HL-60 (cell line): Measurements from ENCODE around the gene C17orf50.

Experiments used
- DNase-seq, 2 experiments: peaks; one replicate each; pipeline ENCODE4 v3.0.0-alpha.2; 2010 to 2020; ENCODE audit warnings: low read depth in 1 of 2, low spot score in 1 of 2
- H3K27ac ChIP-seq: fragments of 250-450 bp; sonication (Bioruptor Pico); replicated peaks from 2 replicates; pipeline ENCODE4 v1.5.1; 2020; ENCODE audit warnings: mild to moderate bottlenecking, moderate library complexity
- H3K27me3 ChIP-seq: fragments of 250-450 bp; sonication (Bioruptor Pico); 2 replicates; pipeline ENCODE4 v1.5.1; 2021; ENCODE audit warnings: mild to moderate bottlenecking, moderate library complexity; ENCODE audit not compliant: insufficient read depth, poor library complexity, severe bottlenecking
- H3K4me3 ChIP-seq: replicated peaks from 2 replicates; pipeline ENCODE4 v1.5.1; 2011; ENCODE audit warnings: mild to moderate bottlenecking, control low read depth, low read length; ENCODE audit not compliant: insufficient read depth
- GABPA ChIP-seq: IDR thresholded peaks from 2 replicates; pipeline ENCODE4 v1.6.1; 2012; ENCODE audit warnings: low read depth
- POLR2AphosphoS5 ChIP-seq: IDR thresholded peaks from 2 replicates; pipeline ENCODE4 v1.6.1; 2012; ENCODE audit warnings: low read depth
- SPI1 ChIP-seq: IDR thresholded peaks from 2 replicates; pipeline ENCODE4 v1.6.1; 2012; ENCODE audit warnings: low read depth, mild to moderate bottlenecking, borderline replicate concordance
- TF ChIP-seq, protein P1 (sequence below): IDR thresholded peaks from one replicate; pipeline ENCODE4 v1.5.1; 2011; ENCODE audit warnings: low read length, control low read depth, inconsistent platforms; ENCODE audit not compliant: insufficient read depth
- TF ChIP-seq, protein P2 (sequence below): IDR thresholded peaks from 2 replicates; pipeline ENCODE4 v1.6.1; 2012; ENCODE audit warnings: low read depth; ENCODE audit not compliant: insufficient replicate concordance

C17orf50 gene

GRCh38 chr17:35768797-35769196, 8.1 kb downstream of the C17orf50 start:
- peaks cover 6% of the 10 kb centered on the region for H3K27me3 ChIP-seq
- TF ChIP-seq POLR2AphosphoS5: no peak
- TF ChIP-seq, protein P1, sequence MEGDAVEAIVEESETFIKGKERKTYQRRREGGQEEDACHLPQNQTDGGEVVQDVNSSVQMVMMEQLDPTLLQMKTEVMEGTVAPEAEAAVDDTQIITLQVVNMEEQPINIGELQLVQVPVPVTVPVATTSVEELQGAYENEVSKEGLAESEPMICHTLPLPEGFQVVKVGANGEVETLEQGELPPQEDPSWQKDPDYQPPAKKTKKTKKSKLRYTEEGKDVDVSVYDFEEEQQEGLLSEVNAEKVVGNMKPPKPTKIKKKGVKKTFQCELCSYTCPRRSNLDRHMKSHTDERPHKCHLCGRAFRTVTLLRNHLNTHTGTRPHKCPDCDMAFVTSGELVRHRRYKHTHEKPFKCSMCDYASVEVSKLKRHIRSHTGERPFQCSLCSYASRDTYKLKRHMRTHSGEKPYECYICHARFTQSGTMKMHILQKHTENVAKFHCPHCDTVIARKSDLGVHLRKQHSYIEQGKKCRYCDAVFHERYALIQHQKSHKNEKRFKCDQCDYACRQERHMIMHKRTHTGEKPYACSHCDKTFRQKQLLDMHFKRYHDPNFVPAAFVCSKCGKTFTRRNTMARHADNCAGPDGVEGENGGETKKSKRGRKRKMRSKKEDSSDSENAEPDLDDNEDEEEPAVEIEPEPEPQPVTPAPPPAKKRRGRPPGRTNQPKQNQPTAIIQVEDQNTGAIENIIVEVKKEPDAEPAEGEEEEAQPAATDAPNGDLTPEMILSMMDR: no peak
- no peak overlapping the region for H3K4me3 ChIP-seq
- DNase-seq: no peak
- no peak overlapping the region for H3K27ac ChIP-seq

- Histone ChIP-seq H3K4me3 (no peak overlapping the region), H3K27ac (no peak overlapping the region), H3K27me3 (peaks cover 6% of the 10 kb centered on the region)
- no peak for DNase-seq
- TF ChIP-seq, protein P1: no peak
- TF ChIP-seq POLR2AphosphoS5: no peak
- TF ChIP-seq, protein P2, sequence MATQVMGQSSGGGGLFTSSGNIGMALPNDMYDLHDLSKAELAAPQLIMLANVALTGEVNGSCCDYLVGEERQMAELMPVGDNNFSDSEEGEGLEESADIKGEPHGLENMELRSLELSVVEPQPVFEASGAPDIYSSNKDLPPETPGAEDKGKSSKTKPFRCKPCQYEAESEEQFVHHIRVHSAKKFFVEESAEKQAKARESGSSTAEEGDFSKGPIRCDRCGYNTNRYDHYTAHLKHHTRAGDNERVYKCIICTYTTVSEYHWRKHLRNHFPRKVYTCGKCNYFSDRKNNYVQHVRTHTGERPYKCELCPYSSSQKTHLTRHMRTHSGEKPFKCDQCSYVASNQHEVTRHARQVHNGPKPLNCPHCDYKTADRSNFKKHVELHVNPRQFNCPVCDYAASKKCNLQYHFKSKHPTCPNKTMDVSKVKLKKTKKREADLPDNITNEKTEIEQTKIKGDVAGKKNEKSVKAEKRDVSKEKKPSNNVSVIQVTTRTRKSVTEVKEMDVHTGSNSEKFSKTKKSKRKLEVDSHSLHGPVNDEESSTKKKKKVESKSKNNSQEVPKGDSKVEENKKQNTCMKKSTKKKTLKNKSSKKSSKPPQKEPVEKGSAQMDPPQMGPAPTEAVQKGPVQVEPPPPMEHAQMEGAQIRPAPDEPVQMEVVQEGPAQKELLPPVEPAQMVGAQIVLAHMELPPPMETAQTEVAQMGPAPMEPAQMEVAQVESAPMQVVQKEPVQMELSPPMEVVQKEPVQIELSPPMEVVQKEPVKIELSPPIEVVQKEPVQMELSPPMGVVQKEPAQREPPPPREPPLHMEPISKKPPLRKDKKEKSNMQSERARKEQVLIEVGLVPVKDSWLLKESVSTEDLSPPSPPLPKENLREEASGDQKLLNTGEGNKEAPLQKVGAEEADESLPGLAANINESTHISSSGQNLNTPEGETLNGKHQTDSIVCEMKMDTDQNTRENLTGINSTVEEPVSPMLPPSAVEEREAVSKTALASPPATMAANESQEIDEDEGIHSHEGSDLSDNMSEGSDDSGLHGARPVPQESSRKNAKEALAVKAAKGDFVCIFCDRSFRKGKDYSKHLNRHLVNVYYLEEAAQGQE: no peak
- no peak for TF ChIP-seq GABPA
- TF ChIP-seq SPI1: no peak
Observed at GRCh38 chr17:35769895-35770486, 9.3 kb downstream of the C17orf50 start.

- H3K27me3 ChIP-seq: peaks cover 4% of the 10 kb centered on the region
- no peak overlapping the region for H3K4me3 ChIP-seq
- DNase-seq: no peak
- no peak for TF ChIP-seq GABPA
- TF ChIP-seq SPI1: no peak
- TF ChIP-seq, protein P2: no peak
- TF ChIP-seq, protein P1: no peak
- no peak for TF ChIP-seq POLR2AphosphoS5
- H3K27ac ChIP-seq: no peak overlapping the region
Observed at GRCh38 chr17:35773129-35773528, 12.4 kb downstream of the C17orf50 start.
